ENCODE measurements around the gene NEK10. TPM values are rescaled to one million over a fixed set of nuclear protein-coding genes. Genes with fewer than 3 reads are reported as not detected.

NEK10 gene
- total RNA-seq, 1 donor from 2014 or later, result 9.4 TPM

DNA sequence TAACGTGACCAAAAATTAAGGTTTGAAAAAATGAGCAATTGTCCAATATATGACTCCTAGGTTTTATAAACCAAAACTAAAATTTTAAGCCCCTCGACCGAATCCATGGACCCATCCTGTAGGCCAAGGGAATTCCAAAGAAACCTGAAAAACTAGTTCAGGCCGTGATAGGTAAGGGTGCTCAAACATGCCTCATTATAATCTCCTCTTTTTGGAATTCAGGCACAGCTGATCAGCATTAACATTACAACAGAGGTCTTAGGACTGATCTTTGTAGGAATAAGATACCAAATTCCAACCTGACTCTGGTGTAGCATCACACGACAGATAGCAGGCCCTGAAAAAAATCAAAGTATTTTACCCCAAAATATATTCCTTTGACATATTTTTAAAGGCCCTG is 155.7 kb downstream of the NEK10 start:
- TF ChIP-seq, protein P1, sequence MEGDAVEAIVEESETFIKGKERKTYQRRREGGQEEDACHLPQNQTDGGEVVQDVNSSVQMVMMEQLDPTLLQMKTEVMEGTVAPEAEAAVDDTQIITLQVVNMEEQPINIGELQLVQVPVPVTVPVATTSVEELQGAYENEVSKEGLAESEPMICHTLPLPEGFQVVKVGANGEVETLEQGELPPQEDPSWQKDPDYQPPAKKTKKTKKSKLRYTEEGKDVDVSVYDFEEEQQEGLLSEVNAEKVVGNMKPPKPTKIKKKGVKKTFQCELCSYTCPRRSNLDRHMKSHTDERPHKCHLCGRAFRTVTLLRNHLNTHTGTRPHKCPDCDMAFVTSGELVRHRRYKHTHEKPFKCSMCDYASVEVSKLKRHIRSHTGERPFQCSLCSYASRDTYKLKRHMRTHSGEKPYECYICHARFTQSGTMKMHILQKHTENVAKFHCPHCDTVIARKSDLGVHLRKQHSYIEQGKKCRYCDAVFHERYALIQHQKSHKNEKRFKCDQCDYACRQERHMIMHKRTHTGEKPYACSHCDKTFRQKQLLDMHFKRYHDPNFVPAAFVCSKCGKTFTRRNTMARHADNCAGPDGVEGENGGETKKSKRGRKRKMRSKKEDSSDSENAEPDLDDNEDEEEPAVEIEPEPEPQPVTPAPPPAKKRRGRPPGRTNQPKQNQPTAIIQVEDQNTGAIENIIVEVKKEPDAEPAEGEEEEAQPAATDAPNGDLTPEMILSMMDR (IDR thresholded peaks at IDR 0.05), result no peak
- intact Hi-C loops (cut with DNase I), result no loop called here
- Histone ChIP-seq H3K27me3 (ENCODE audit: low read depth) (no peaks in the 10 kb centered on the region), H3K27ac (no peak overlapping the region), H3K9me3 (no peaks in the 10 kb centered on the region), H3K4me1 (no peaks in the 10 kb centered on the region), H3K36me3 (no peaks in the 10 kb centered on the region), H3K4me3 (no peak overlapping the region)
- DNase-seq, result no peak
- ATAC-seq, result no peak

DNA sequence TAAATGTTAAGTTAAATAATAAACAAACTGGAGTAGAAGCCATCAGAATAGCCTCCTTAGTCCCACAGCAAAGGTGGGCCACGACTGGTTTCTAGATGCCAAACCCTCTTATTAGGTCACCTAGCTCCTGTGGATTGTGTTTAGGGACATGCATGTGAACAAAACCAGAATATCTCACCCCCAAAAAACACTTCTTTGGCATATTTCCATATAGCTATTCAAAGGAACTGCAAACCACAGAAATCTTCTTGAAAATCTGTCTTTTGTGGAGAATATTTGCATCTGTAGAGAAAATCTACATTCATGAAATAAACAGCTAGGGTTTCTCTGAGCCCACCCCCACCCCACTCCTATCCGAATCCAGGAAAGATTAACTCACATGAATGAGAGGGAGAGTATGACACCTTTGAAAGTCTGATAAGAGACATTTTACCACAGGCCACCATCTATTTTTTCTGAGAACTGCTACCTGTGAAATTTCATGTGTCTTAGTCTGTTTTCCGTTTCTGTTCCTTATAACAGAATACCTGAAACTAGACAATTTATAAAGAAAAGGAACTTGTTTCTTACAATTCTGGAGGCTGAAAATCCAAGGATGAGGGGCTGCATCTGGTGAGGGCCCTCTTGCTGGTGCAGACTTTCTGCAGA is 159.4 kb downstream of the NEK10 start:
- H3K9me3 ChIP-seq, result no peaks in the 10 kb centered on the region
- intact Hi-C loops (cut with DNase I), result no loop called here
- no peaks in the 10 kb centered on the region for H3K4me1 ChIP-seq
- H3K27ac ChIP-seq, result no peak overlapping the region
- H3K36me3 ChIP-seq, result no peaks in the 10 kb centered on the region
- TF ChIP-seq, protein P1 (IDR thresholded peaks at IDR 0.05), result no peak
- no peak overlapping the region for H3K4me3 ChIP-seq
- no peak for ATAC-seq
- no peak for DNase-seq
- H3K27me3 ChIP-seq (ENCODE audit: low read depth), result no peaks in the 10 kb centered on the region

DNA sequence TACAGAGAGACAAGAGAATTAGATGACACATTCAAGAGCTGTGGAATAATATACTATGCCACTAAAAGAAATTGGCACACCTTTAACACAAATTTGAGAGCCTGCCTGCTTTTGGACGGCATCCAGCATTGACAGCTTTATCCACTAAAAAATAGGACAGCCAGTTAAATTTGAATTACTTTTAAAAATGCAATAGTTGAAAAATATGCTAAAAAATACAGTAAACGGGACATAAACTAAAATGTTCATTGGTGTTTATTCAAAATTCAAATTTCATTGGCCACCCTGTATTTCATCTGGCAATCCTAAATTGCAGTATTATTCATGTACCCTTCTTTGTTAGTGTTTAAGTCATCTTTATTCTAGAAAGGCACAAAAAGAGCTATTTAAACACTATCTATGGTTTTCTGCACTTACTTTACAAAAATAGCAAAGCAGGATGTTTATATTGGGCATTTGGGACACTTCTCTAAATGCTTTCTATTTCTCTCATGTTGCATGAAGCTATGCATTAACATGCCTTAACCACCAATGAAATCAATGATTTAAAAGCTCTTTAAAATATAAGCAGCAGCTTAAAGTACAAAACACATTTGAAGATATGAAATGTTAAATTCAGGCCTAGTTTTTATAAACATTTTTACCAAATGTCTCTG is 160.1 kb downstream of the NEK10 start:
- H3K4me1 ChIP-seq, result no peaks in the 10 kb centered on the region
- no peaks in the 10 kb centered on the region for H3K9me3 ChIP-seq
- no peaks in the 10 kb centered on the region for H3K36me3 ChIP-seq
- TF ChIP-seq, protein P1 (IDR thresholded peaks at IDR 0.05), result no peak
- no peak overlapping the region for H3K4me3 ChIP-seq
- intact Hi-C loops (cut with DNase I), result no loop called here
- ATAC-seq, result no peak
- no peaks in the 10 kb centered on the region for H3K27me3 ChIP-seq (ENCODE audit: low read depth)
- no peak for DNase-seq
- H3K27ac ChIP-seq, result no peak overlapping the region

DNA sequence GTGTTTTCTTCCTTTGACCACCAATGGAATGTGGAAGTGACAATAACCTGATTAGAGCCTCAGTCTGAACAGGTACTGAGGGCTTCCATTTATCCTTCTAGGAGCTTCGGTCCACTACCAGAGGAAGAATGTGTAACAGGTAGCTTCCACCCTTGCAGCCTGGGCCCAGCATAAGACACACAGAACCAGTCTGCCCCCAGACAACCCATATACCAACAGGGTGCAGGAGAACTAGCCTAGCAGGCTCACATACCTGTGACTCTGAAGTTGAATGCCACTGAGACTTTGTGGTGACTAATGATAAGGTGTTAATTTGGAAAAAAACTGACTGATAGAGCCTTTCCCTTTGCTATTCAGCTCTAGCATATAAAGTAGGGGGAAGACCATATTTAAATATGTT is 166.2 kb downstream of the NEK10 start:
- Histone ChIP-seq H3K9me3 (no peaks in the 10 kb centered on the region), H3K4me3 (no peak overlapping the region), H3K36me3 (no peaks in the 10 kb centered on the region), H3K27ac (no peak overlapping the region), H3K4me1 (no peaks in the 10 kb centered on the region), H3K27me3 (ENCODE audit: low read depth) (no peaks in the 10 kb centered on the region)
- intact Hi-C loops (cut with DNase I), result no loop called here
- DNase-seq (no peak), ATAC-seq (no peak)
- TF ChIP-seq, protein P1 (IDR thresholded peaks at IDR 0.05), result no peak

DNA sequence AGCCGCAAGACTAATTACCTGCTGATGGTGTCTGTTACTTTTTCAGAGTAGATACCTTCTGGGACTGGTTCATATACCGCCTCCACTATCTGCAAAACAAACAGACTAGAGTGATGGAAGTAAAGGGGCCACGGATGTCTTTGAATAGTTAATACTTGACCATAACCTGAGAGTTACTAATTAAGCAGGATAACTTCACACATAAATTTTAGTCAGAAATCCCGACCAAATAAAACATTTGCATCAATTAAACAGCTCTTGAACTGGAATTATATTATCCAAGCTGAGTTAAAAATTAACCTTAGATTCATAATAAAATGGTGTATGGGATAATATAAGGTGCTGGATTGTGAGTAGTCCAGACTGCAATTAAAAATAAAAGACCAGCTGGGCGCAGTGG is 167.7 kb downstream of the NEK10 start:
- Histone ChIP-seq H3K9me3 (no peaks in the 10 kb centered on the region), H3K36me3 (no peaks in the 10 kb centered on the region), H3K27ac (no peak overlapping the region), H3K4me3 (no peak overlapping the region), H3K27me3 (ENCODE audit: low read depth) (no peaks in the 10 kb centered on the region), H3K4me1 (no peaks in the 10 kb centered on the region)
- DNase-seq, result no peak
- intact Hi-C loops (cut with DNase I), result no loop called here
- TF ChIP-seq, protein P1 (IDR thresholded peaks at IDR 0.05), result no peak
- no peak for ATAC-seq

Data from lower lobe of right lung (tissue), 2 donors.